Measurements from ENCODE around the gene GALNT18.

GALNT18 gene

GRCh38 chr11:11236498-11237059, 385.2 kb downstream of the GALNT18 start:
- DNase-seq (ENCODE audit: low read depth), result no peak

- DNase-seq (ENCODE audit: low read depth), result no peak
Observed at GRCh38 chr11:11231763-11232162, 390.0 kb downstream of the GALNT18 start.

- no peak for DNase-seq (ENCODE audit: low read depth)
Observed at GRCh38 chr11:11230802-11231562, 390.8 kb downstream of the GALNT18 start.

- DNase-seq (ENCODE audit: low read depth), result no peak
Observed at GRCh38 chr11:11230087-11230486, 391.7 kb downstream of the GALNT18 start.

- DNase-seq (ENCODE audit: low read depth), result peak; percentile 15
Observed at GRCh38 chr11:11229647-11230046, 392.2 kb downstream of the GALNT18 start.

- DNase-seq (ENCODE audit: low read depth), result no peak
Observed at GRCh38 chr11:11227296-11228085, 394.3 kb downstream of the GALNT18 start.
